HG03575 (cell line): Measurements from ENCODE around the gene SFXN5.

Source experiments
- ATAC-seq: cut with Tn5 transposase; IDR thresholded peaks from one replicate; pipeline ENCODE4 v1.9.1; 2021; ENCODE audit not compliant: unreplicated experiment, insufficient number of reproducible peaks, low FRiP score; ENCODE audit errors: extremely low read depth

Gene SFXN5

DNA sequence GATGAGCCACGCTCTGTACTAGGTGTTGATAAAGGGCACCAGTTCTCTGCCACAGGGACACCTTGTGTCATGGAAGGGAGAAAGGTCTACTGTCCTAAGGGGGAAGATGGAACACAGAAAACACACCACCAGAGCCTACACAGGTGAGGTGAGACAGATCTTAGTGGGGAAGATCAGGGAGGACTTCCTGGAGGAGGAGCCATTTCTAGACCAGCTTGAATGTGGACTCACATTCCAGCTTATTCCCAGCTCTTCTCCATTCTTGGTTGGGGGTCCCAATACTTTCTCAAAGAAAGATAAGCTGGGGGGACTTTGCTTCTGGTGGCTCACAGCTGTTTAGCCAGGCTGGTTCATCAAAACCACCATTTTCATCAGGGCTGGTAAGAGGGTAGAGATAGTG lies 118.0 kb downstream of the SFXN5 start:
- ATAC-seq = no peak

DNA sequence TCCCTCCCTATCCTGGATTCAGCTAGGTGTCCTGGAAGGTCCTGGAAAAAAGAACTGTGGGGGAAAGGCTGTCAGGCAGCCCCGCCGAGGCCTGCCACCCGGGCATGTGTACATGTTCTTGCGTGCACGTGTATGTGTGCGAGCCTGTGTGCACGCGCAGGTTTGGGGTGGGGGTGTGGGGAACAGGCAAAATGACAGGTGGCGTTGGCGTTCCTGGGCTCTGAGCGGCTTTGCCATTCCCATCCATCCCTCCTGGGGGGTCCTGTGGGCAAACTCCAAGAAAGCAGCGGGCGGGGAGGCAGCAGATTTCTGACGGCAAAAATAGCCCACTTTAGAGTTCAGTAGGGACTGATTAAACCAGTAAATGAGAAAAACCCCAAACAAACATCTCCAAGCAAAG lies 118.6 kb downstream of the SFXN5 start:
- no peak for ATAC-seq

DNA sequence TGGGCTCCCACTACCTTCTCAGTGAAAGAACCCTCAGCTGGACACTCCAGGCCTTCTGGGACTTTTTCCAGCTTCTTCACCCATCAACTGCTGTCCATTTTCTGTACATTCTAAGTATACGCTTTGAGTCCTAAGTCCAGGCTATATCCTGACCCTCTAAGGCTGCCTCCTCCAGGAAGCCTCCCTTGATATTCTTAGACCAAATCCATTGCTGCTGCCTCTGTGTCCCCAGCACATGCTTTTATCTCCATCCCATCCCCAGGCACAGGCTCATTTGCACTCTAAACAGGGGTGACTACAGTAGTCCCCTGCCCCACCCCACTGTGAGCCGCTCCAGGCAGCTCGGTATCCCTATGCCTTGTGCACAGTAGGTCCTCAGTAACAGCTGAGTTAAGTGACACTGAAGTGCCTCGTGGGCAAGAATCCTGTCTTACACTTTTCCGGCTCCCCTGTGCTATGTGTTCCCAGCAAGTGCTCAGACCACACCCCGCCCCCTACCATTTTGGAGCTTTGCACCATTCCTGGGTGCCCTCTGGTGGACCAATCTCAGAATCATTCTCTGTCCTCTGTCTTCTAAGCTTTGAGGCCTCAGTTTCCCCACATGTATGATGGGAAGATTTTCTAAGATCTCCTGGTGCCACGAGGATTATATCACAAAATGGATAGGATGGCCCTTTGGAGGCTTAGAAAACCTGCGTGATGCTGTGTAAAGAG lies 119.2 kb downstream of the SFXN5 start:
- no peak for ATAC-seq

DNA sequence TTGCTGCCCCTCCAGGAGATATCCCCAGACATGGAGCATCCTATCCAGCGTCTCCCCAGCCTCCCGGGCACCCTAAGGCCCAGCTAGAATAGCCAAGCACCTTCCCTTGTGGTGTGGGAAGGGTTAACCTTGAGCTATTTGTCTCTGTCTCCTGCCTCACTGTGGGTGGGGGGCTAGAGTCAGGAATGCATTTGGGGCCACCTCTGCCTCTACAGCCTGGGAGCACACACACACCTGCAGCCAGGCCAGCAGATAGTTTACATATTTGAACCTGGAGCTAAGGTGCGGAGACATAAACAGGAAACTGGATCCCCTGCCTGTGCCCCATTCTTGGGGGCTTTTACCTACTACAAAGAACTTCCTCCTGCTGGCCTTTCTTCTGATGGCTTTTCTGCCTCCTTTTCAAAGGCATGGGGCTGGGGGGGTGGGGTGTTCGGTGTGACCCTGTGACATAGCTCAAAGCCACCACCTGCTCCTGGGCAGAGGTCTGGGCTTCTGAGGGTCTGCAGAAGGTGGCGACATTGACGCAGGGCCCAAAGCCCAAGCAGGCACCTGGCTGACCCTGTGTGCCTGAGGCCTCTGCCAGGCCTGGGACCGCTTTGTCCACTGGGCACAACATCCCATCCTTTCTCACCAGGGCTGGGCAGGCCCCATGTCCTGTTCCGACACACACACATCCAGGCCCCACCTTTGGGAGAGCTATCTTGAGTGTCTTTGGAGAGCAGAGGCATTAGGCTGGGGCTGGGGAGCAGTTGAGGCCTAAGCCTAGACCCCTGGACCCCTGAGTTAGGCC lies 120.0 kb downstream of the SFXN5 start:
- no peak for ATAC-seq

DNA sequence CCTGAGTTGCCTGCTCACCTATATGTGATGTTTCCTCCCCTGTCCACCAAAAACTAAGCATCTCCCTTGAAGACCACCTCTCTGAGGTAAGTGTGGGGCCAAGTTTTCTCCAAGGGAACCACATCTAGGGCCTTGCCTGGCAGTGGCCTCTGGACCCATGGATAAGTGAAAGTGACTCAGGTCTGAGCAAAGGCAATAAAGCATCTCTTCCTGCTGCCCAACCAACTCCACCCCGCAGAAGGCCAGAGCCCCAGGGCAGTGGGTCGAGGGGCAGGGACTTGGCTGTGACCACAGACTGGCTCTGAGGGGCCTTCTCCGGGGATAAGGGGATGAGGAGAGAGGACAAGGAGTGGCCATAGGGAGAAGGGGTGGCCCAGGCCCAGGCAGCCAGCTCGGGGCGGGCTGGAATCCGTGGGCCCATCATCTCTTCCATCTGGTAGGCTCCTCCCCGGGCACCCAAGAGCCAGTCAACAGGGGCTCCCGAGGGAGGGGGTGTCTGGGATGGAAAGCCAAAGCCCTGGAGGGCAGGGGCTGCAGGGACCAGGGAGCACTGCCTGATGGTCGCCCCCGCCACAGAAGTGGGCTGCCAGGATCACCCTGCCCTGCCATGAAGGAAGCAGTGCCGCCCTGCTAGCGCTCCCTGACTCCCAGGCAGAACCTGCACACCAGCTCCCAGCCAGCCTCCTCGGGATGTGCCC lies 120.8 kb downstream of the SFXN5 start:
- ATAC-seq = no peak

DNA sequence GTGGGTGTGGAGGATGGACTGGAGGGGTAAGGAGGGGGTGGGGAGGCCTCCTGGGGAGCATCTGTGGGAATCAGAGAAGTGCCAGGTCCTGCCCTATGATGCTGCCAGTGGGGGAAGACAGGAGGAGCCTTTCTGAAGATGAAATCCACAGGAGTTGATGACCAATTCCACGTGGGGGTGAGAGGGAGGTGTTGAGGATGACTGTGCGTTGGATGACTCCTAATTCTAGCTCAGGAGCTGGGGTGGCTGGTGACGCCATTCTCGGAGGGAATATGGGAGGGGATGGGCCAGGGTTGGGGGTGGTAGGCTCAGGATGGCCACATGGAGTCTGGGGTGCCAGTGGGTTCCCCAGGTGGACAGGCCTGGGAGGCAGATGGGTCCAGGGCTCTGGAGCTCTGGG lies 121.9 kb downstream of the SFXN5 start:
- ATAC-seq = no peak

DNA sequence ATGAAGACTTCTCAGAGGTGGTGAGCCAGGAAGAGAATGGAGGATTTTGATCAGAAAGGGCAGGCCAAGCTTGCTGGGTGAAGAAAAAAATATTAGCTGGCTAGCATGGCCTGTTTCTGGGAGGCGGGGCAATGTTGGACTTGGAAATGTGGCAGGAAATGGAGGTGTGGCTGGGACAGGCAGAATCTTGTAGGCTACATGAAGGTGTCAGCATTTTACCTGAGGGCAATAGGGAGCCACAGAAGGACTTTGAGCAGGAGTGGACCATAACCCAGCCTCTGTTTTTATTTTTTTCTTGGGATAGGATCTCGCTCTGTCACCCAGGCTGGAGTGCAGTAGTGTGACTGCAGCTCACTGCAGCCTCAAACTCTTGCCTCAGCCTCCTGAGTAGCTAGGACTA lies 122.5 kb downstream of the SFXN5 start:
- ATAC-seq = no peak

DNA sequence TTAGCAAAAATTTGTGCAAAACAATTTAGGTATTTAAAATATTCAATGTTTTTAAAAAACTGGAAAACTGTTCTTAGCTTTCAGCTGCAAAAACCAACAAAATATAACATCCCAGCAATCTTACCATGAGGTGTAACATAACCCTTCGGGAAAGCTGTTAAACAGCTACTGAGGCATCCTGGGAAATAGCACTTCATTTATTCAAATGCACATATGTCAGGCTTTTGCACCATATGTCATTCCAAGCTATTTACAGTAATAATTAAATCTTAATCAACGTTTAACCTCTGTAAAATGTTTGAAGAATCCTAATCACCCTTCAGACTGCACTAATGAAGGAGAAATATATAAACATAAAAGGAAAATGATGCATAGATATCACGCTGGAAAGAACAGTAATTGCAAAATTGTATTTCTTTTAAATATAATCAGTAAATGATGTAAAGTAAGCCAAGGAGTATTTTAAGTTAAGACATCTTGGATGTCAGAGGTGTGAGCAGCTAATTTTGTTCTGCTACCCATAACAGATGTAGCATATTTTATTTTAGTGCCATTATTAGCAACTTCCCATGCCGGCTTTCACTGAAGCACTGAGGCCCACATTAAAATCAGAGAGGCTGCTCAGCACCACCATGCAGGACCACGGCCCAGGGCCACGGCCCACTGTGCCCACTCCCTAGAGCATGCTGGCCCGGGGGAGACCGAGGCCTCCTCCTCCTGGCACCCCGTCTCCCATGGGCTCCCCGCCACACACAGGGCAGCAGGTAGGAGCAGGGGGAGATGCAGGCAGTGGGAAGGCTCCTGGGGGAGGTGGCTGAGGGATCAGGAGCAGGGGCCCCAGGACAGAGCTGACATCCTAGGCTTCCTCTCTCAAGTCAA lies 123.3 kb downstream of the SFXN5 start:
- ATAC-seq = no peak

DNA sequence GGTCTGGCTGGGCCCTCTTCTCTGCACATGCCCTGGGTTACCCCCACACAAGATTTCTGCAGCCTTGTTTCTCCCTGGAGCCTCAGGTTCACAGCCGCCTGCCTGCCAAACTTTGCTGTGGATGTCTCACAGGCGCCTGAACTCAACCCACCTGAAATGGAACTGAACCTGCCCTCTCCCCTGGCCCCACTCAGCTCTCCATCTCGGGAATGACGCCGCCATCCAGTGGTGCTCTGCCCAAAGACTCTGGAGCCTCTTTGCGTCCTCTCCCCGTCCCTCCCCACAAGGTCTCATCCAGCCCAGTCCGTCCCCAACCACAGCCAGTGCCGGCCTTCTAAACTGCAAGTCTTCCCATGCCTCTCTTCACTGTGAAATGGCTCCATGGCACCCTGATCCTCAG lies 125.0 kb downstream of the SFXN5 start:
- no peak for ATAC-seq

DNA sequence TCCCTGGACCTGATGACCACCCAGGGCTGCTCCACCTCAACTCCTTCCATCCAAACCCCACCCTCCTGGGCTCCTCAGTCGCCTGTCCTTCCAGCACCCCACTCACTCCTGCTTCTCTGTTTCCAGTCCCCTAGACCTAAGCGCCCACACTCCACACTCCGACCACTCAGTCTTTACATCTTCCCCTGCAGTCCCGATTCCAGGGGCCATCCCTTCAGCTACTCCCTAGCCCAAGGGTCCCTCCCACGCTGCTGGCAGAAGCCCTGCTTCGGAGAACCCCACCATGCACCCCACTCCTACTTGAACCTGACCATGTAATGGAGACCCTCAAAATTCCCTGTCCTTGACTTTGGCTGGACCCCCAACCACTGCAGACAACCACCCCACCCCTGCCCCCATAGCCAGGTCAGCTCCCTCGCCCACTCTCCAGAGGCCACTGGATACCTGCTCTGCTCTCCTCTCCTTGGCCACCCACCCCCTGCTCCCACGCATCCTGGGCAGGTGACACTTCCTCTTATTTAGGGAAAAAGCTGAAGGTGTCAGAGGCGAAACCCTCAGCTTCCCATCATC lies 126.0 kb downstream of the SFXN5 start:
- no peak for ATAC-seq

DNA sequence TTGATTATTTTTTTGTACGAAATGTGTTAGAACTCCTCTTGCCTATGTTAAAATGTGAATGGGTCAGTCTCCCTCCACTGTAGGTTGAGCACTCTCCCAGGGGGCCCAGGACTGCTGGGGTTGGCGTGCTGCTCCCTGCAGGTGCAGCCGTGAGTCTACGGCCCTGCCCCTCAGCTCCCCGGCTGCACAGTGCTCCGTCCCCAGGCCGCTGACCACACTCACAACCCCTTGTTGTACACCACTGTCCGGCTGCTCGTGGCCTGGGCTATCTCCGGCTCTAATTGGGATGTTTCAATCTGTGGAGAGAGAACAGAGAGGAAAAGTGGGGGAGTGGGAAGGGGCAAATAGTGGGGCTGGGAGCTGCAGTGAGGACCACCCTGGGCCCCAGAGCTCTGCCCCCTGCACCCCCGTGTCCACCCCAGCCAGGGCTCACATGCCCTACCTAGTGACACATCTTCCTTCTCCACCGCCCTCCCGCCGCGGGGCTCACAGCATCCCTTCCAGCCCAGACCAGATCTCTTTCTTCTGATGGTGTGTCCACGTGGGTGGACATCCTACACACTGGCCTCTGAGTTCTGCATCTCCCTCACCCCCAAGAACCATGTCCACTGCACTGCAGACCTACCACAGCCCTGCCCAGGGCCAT lies 126.6 kb downstream of the SFXN5 start:
- no peak for ATAC-seq

DNA sequence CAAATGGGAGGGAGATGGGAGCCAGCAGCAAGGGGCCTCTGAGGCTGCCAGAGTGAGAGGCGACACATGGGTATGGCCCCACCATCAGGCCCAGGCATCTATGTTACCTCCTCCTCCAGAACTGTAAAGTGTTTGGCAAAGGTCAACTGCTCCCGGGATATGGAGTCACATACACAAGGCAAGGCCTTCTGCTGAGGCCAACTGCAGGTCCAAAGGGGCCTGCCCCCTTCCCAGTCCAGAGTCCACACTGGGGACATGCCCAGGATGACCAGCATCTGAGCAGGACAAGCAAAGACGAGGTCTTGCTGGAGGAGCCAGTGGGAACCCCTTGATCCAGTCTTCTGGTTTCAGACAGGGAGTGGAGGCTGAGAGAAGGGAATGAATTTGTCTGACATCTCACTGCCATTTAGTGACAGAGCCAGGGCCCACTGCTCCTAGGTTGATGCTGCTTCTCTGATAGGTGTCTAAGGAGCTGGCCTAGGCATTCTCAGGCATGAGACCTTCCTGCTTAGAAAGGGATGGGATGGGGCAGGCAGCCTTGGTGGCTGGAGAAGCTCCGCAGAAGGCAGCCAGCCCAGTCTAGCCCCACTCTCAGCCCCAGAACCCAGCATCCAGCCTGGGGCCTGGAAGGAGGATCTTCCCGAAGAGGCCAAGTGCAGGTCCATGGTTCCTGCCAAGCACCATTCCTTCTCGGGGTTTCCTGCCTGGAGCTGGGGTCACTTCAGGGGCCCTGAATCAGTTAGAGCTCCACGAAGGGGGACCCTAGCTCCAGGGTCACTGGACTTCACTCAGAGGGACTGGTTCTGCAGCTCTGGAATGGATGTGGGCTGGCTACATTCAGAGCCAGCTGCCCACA lies 127.7 kb downstream of the SFXN5 start:
- no peak for ATAC-seq

DNA sequence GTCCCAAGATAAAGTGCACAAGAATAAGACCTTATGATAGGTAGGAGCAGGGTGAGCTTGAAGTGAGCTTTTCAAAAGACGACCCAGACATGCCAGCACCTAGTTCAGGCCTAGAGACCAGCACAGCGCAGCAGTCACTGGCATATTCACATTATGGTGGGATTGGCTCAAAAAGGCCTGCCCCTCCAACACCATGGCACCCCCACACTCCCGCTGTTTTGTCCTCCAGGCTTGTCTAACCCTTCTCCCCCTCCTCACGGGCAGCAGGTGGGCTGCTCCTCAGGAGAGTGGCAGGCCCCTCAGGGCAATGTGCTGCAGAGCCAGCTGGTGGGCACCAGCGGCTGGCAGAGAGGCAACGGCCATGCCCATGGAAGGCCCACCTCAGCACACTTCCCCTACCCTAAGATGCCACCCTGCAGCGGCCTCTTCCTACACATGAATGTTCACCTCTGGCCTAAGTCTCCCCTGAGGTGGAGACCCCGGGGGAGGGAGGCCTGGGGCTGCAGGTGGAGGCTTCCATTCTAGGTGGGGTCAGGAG lies 128.6 kb downstream of the SFXN5 start:
- ATAC-seq = no peak

DNA sequence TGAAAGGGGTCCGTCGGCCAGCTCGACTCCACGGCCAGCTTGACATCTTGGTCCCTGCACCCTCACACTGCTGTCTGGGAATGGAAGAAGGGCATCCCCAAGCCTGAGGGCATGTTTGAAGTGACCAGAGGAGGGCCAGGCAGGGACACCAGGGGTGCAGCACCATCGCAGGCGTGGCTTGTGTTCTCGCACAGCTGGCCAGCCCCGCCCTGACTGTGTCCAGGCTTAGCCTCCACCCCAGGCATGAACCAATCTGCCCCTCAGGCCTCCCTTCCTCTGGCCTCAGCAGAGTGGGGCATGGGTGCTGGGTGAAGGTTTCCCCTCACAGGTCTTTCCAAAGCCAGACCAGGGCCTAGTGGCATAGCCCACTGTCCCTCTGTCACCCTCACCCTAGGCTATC lies 129.2 kb downstream of the SFXN5 start:
- no peak for ATAC-seq

DNA sequence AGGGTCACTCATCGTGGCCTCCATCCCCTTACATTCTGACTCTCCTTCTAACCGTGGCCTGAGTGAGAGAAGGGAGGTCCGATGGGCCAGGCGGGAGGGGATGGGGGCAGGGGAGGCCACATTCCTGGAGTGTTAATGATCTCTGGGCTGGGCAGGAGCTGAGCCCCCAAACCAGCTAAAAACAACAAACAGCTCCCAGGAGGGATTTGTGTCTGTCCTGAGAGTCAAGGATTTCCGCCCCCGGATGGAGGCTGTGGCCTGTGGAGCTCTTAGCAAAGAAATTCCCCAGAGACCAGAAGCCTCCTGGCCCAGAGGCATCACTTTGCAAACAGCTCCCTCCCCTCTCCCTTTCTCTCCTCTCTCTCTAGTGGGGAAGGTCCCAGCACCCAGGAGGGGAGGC lies 130.7 kb downstream of the SFXN5 start:
- ATAC-seq = no peak

DNA sequence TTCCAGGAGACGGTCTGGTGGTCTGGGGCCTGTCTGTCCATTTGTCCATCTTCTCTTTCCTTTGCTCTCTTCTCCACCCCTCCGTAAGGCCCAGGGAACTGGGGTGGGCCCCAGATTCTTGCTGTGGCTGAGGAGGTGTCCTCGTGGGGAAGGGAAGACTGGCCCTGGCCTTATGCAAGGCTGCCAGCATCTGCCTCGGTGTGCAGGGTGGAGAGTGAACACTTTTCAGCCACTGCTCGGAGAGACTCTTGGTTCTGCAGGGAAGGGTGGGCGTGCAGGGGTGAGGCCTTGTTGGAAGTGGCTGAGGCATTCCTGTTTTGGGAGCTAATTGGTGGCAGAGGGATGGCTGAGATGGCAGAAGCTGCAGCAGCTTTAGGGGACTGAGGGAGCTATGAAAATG lies 131.2 kb downstream of the SFXN5 start:
- ATAC-seq = no peak

DNA sequence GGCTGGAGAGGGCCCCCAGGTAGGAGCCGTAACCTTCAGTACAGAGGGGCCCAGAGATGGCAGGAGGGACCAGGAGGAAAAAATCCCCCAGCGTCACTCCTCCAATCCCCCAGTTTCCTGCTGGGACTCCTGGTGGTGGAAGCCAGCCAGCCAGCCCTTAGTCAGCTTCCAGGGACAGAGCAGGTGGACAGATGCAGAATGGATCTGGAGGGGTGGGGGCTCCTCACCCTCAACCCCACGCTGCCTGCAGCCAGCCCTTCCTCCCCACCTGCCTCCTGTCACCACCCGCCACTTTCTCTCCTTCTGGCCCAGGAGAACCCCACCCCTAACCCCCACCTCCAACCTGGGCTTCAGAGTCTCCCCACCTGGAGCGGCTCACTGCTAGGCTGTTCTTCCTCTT lies 133.1 kb downstream of the SFXN5 start:
- ATAC-seq = no peak

DNA sequence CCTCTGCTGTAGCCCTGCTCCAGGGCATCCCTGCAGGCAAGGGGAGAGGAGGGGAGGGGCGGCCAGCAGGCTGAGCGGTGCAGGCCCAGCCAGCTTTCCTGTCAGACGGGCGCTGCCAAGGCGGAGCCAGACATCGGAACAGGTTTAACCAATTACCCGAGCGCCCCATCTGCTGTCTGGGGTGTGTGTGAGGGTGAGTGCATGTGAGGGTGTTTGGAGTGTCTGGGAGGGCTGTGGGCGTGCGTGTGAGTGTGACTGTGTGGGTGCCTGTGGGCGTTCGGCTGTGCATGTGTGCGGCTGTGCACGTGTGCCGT lies 134.2 kb downstream of the SFXN5 start:
- ATAC-seq = no peak
